Stimulated activated CD4-positive, alpha-beta T cell treated with anti-CD3 and anti-CD28 coated beads, Interleukin-4, amount 100 ng/mL, for 4 hours (primary cell): ENCODE measurements around the gene A3GALT2.

Experiments
- DNase-seq, 2 experiments: peaks; one replicate each; pipeline ENCODE4 v3.0.0-alpha.2; 2020

The A3GALT2 gene

DNA sequence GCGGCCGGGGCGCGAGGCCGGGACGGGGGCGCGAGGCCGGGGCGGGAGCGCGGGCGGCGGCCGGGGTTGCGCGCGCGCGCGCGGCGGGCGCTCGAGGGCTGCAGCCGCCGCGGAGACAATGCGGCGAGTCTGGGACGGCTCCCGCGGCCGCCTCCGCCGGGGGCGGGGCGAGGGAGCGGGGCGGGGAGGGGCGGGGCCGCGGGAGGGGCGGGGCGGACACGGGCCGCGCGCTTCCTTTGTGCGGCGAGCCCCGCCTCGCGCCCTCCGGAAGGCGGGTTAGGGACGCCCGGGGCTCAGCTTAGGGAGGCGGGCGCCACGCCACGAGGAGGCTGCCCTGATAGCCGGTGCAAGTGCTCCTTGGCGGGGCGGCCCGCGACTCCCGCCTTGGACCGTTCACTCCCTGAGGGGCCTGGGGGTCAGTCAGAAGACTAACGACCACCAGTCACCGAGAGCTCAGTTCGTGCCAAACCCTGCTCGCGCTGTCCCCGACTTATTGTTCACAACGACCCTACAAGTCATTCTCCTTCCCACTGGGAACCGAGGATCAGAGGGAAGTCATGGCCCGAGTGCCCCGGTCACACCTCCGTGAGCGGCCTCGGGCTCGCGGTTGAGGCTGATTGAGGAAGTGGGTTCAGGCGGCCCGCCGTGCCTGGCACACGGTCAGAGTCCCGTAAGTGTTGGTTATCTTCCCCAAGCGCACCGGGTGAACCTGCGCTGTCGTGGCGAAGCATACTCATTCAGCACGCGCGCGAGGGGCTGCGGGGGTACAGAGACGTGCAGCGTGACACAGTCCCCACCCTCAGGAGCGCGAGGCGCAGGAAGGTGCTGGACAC is 29.1 kb upstream of the A3GALT2 start:
- peak; percentile 79 for DNase-seq

DNA sequence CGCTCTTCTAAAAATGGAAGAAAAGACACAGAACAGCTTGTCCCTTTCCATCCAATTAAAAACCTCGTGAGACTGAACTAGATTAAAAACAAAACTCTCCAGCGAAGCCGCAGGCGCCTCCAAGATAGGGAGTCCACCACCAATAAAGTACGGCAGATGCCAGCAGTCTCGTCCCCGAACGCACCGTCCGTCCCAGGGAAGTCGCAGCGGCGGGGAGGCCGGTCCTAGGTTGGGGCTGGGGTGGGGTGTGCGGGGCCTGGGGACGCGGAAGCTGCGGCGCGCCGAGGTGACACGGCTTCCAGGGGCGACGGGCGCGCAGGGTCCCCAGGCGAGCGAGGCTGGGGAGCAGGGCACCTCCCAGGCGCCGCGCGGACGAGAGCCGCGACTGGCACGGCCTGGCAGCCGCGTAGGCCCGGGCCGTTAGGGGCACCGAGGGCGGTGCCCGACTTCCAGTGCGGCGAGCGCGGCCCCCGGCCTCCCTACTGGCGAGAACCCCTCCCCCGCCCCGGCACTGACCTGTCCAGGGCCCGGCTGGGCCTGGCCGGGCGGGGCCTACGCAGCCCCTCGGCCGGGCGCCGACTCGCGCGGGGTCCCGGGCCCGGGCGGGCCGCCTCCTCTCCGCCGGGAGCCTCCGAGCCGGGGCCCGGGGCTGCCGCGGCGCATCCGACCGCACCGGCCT is 28.3 kb upstream of the A3GALT2 start:
- peak; percentile 27 to 40 for DNase-seq

DNA sequence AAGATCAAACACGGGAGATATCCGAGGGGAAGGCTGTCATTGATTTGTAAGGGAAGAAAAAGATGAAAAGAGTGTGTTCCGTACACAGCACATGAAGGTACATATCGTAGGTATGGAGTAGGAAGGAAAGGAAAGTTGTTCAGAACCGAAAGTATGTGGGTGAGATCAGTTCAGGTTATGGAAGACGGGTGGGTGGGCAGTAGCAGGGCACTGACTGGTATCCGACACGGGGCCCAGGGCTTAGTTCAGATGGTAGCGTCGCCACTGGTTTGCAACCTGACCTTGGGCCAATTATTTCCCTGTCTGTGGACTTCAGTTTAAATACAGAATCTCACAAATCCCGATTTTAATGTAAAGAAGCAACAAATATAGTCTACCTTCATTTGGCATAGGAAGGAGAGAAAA is 27.8 kb upstream of the A3GALT2 start:
- peak; percentile 29 to 54 for DNase-seq

DNA sequence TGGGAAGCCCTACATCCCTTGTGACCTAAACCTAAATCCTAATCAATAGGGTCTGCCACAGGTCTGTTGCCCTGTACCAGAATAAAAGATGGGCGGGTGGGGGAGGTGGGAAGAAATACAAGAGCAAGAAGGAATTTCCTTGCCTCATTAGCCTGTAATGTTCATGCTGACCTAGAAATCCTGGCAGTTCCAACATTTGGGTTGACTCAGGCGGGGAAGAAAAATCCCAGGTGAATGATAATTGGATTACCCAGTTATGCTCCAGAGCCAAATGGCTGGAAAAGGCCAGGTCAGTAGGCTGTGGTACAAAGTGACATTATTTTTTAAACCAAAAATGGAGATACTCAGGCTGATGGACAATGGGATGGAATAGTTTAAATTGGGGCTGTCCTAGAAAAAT is 27.3 kb upstream of the A3GALT2 start:
- DNase-seq = no peak

DNA sequence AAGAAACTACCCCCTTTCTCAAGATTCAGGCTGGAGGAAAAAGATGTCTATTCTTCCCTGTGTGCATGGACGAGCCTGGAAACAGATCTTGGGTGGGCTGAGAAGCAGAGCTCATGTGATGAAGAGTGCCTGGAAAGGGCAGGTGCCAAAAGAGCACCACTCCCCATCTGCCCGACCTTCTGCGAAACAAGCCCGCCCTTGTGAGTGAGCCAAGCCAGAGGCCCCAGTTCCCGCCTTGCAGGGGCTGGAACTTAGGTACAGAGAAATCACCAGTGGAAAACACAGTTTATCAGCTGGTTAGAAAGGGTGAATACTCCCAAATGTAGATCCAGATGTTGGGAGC is 26.7 kb upstream of the A3GALT2 start:
- no peak for DNase-seq

DNA sequence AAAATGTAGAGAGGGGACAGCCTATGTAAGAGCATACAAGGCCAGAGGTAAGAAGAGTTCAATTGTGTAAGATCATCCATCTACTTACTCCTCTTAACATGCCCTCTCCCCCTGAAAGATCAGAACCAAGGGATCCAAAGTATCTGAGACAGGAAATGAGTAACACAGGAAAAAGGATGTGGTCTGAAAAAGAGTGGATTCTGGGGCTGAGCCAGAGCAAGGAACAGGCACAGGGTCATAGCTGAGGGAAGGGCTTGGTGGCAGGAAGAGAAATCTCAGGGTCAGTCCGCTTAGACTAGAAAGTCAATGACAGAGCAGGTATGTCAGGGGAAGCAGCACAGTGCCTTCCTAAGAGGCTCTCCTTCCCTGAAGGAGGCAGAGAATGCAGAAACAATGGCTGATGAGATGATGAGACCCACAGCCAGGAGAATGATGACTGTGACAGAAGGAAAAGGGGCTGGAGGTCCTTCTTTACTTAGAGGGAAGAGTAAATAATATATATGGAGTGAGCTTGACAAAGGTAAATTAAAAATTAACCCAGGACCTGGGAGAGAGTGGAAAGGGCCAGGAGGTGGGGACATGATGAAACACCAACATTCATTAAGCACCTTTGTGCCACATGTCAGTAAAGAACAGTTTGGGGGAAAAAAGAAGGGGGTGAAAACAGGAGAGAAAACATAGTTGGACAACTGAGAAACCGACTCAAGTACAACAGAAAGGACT is 26.2 kb upstream of the A3GALT2 start:
- no peak for DNase-seq

DNA sequence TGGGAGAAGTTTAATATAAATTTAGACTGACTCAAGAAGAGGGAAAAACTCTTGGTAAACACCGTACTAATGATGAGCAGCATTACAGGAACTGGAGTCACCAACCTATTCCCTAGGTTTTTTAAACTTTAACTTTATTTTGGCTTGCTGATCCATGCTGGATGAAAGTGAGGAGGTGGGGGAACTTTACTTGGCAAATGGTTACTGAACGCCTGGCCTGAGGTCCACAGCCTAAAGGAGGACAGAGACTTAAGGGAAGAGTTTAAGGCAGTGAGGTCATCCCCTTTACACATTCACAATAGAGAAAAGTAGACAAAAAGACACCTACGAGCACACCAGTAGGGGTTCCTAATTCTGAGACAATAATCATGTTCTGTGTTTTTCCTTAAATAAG is 25.6 kb upstream of the A3GALT2 start:
- DNase-seq = no peak

DNA sequence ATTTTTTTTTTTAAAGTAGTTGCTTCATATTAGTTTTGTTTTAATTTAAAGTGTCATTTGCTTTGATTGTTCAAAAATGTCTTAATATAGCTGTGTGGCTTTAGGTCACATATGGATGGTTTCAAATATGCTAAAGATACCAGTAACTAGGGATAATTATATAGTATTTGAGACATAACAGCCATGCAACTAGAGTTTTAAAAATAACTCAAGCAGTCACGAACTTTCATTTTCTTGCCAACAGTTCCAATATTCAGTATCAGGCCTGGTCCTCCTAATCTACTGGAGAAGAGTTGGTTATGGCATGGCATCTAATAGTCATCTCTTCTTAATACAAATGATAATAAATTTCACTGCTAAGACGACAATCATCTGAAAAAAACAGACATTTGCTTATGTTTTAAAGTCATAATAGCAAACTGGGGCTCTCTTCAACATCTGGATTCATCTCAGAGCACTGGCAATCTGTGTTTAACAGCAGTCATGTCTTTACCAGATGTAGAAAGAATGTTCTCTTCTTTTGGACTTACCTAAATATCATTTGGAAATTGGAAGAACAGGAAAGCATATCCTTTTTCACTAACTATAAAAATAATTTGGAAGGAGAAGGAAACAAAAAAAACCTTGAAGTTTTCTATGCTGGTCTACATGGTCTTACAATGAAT is 24.1 kb upstream of the A3GALT2 start:
- DNase-seq = no peak

DNA sequence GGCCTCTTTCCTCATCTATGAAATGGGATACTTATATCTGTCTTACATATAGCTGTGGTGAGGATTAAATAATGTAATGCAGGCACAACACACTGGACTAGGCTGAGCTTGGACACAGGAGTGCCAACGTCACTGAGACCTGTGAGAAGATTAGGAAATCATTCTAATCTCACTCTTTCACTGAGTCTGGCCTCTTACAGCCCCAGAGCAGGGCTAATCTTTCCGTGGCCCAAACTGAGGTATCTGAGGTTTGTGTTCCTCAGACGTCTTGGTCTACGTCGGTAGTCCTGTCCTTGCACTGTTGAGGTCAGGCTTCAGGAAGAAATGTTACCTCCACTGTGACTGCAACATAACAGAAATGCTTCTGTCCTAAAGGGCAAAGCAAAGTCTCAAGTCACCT is 22.6 kb upstream of the A3GALT2 start:
- DNase-seq = no peak

DNA sequence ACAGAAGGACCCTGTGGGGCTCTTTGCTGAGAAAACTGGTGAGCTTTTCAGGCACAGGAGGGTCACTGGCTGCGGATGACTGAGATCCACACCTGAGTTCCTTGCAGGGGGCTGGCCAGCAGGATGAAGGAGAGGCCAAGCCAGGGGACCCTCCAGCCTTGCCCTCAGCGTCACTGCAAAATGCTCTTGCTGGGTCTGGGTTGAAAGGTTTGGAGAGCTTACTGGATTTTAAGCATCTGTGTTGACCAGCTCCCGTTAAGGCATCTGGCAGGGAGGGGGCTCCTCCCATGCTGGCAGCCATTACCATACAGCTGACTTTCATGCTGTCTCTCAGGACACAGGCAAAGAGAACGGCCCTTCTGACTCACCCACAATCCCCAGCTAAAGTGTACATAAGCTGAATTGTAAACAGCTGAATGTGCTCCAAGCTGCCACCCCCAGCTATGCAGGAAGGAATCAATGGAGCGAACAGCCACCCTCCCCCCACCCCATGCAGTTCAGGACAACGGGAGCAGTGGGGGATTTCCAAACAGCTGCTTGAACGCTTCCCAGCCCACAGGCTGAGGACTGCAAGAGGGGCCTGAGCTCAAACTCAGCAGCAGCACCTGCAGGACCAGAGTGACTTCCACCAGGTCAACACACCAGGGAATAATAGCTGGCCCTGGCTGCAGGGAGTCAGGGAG is 21.3 kb upstream of the A3GALT2 start:
- DNase-seq = no peak

DNA sequence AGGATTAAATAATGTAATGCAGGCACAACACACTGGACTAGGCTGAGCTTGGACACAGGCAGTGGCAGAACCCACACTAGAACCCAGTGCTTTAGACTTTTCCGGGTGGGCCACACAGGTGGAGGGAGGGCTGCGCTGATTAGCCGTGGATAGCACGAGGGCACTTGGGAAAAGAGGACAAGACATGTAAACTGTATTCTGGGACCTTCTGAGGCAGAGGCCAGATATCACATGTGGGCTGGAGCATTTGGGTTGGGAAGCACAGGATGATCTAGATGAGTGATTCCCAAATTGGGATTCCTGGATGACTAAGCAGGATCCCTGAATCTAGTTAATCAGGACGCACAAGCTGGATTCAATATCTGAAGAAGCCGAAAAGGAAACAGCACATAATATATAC is 20.3 kb upstream of the A3GALT2 start:
- DNase-seq = no peak

DNA sequence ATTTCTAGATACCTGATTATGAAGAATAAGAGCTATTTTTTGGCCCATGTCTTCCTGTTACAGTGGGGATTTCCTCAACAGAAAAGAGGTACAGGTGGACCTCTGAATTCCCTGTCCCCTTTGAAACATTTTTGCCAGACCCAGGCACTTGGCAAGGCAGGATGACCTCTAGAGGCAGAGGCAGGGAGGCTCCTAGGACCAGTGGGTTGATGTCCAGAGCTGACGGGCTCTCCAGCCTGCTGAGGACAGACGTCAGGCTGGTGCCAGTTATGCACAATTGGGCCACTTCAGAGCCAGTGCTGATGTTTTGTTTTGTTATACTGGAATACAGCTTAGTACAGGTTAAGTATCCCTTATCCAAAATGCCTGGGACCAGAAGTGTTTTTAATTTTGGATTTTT is 18.5 kb upstream of the A3GALT2 start:
- no peak for DNase-seq

DNA sequence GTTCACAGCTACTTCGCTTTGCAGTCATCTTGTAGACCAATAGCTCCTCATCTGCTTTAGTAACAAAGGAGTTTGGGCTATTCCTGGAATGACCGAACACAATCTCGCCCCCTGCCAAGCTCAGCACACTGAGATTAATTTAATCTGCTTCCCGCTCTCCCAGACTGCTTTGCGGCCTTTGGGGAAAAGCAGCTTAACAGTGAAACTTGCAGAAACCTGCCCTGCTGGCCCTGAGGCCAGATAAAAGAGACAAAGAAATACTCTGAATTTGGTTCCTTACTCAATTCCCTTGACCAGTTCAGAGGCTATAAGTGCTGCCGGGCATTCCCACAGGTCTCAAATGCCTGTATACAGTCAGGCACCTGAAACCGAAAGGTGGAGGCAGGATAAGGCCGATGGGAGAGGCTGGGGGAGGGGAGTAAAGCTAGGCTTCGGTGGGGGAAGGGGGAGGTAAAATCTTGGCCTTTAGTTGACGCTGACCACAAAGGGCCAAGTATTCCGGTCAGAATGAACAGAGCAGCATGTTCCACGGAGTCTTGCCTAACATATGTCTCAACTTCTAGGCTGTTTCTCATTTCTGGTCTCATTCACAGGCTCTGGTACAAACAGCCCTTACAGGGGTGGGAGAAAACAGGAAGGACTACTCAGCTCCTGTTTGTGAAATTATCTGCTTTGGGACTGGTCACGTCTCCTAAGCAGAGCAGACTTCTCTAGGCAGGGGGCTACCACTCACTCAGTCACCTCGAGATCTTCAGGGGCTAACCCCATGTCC is 17.7 kb upstream of the A3GALT2 start:
- no peak for DNase-seq

DNA sequence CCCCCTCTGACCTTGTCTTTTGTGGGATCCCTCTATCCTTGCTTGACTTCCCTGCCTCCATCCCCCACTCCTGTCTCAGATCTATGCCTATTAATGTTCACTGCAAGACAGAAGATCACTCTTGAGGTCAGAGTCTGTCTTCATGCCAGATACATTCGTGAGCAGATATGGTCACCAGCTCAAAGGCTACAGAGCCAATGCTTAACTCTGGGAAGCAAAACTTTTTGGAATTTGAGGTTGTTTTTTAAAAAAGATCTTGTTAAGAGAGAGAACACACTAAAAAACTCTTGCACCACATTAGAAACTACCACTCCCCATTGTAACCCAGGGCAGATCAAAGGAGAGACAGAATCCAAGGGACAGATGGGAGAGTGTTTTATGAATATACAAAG is 17.1 kb upstream of the A3GALT2 start:
- DNase-seq = no peak

DNA sequence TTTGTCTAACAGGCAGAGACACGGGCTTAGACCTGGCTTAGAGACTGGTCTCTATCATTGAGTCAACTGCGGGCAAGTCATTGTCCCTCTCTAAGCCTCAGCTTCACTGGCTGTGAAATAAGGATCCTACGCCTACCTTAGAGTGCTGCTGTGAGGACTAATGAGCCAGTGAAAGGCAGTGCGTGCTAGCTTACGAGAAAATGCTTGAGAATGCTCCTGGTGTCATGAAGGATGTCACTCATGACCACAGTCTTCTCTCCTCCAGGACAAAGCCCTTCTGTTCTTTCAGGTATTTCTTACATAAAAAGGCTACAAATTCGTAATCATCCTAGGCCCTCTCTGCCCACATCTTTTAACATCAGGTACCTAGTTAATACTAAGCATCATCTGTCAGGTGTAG is 16.5 kb upstream of the A3GALT2 start:
- no peak for DNase-seq

DNA sequence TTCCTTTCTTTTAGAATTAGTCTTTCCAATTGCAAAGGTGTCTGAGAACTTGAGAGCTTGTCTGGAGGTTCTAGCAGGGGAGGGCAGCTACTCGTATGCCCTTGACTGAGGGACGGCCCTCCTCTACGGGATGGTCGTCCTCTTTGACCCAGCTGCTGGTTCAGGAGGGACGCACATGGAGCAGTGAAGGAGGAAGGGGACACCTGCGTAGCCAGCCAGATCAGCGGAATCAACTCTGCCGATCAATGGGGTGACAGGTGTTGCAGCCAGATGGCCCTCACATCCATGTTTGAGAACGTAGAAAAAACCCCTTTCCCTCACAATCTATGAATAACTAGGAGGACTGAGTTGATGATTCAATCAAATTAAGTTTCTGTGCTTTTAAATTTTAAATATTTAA is 15.7 kb upstream of the A3GALT2 start:
- no peak for DNase-seq

DNA sequence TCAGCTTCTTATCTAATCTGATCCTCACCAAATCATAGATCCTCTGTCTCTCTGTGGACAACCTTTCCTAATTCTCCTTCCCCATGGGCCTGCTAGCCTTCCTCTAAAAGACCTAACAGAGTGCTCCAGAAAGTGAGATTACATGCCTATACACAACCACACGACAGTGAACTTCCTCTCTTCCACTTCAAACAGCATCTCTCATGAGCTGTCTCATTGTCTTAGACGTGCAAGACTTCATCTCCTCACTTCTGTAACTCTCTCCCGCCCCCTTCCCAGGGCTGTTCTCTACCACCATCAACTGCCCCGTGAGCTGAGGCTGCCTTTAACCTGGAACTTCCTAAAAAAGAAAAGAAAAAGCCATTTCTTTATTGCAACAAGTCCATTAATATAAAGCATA is 14.1 kb upstream of the A3GALT2 start:
- no peak for DNase-seq

DNA sequence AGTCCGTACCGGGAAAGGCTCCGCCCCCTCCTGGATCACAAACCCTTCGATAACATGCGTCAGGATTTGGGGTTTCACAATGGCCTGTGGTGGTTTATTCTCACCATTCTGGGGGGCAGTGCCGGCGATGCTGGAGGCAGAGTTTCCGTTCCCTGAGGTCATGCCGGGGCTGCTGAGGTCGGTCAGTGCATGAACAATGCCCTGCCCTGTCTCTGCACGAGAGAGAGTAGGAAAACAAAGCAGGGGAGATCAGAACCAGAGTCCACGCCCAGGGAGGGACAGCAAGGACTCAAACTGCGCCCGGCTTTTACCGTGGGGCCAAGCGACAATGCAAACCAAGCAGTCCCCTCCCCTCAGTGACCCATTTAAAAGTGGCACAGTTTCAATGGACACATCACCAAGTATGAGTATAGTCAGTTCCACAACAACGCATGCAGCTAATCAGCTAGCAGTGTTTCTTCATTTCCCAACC is 13.2 kb upstream of the A3GALT2 start:
- DNase-seq = no peak

DNA sequence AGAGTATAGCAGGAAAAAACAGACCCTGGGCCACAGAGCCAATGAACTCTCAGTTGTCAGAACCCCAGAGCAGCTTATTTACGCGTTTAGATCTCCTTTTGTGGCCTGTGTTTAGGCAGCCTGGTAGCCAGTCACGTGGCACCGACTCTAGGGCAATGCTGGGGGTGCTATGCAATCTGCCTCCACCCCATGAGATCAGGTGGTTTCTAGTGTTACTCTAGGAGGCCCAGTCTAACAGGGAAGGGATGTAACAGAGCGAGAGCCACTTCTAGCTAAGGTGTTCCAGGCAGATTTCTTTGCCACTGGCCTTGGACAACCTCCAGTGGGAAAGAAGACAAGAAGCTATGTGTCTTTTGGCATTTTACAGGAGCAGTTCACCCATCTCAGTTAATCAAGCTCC is 12.0 kb upstream of the A3GALT2 start:
- DNase-seq = no peak

DNA sequence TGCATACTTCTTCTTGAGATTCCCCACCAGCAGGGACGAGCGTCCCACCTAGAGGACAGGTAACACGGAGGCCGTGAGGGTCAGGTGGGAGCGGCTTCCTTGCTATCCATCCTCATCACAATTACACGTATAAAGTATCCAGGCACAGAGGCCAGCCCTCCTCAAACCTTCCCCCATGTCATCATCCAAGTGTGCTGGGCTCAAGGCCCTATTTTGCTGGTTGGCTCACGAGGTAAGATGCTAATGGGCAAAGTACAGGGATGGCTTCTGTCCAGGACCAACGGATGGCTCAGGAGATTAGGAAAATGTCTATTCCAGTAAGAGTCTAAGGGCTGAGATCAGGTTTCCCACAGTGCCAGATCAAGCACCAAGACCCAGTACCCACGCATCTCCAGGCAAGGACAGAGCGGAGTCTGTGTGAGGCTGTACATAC is 11.5 kb upstream of the A3GALT2 start:
- DNase-seq = no peak

DNA sequence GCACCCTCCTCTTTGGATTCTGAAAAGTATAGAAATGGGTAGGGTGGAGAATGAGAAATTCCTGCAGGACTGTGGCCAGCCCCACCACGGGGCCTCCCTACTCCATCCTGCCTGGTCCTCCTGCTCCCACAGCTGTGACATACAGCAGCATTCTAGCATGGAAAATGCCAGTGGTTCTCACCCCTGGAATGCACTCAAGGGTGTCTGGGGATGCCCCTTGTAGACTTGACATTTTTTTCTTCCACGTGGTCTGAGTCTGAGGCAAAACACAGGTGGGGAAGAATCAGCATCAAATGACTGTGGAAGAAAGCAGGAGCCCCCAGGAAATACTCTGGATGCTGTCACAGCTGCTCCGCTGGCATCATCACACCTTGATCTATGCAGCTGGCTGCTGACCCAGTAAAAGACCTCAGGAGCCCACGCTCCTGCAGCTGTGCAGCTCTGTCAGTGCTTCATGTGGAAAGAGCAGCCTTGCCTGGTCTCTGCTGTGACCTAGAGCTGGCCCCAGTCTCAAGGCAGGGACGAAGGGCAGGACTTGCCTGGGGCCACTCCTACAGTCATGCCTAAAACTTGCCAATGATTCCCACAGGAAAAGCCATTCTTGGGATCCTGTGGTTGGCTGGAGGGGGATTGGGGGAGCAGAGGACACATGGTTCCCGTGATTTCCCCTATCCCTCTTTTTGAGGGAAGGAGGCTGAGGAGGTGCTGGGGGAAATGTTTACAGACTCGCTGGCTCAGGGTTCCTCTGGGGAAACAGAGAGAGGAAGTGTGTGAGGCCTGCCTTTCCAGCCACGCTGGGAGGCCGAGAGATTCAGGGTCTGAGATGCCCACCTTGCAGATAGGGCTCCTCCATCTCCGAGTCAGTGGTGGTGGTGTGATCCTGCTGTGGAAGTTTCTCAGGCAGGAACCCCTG is 10.8 kb upstream of the A3GALT2 start:
- DNase-seq = no peak
